Activated CD4-positive, alpha-beta T cell treated with anti-CD3 and anti-CD28 coated beads, Interleukin-2, amount 50 U/mL, for 24 hours (primary cell): ENCODE results near the gene TAL1.

Experiments
- DNase-seq, 2 donors: peaks; one replicate each; pipeline ENCODE4 v3.0.0-alpha.2; 2020; ENCODE audit warnings: low read depth in 1 of 2, low spot score in 1 of 2

TAL1 gene

DNA sequence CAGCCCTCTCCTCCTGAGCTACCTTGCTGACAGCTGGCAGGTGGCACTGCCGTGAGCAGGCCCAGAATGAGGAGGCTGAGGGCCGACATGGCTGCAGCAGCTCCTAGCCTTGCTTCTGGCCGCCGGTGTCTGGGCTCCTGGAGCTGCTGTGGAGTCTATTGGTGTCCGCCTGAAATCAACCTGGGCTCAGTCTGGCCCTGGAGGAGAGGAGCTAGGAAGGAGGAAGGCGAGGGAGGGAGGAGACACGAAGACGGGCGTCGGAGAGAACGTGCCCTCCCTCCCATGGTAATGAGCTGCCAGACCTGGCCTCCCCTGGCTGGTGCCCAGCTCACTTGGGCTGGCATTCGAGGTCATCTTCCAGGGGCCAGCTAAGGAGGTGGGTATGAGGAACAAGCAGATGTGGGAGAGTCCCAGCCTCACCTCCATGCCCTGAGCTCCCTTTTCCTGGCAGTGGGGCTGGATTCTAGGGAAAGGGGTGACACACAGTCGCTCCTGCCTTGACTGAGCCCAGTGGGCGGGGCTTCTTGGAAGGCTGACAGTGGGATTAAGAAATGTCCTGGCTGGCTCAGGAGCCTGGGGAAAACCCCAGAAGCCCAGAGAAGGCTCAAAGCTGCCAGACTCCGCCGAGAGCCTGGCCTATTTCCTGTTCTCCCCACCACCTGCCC lies 42.0 kb downstream of the TAL1 start, which contains the start of gene PDZK1IP1:
Gene PDZK1IP1 (minus strand): TSS at position 193 of the 665 bp plus-strand sequence. CDS start 104 bp downstream, at position 89.
- no peak for DNase-seq

GRCh38 chr1:47188791-47189785 lies 42.9 kb downstream of the TAL1 start:
- no peak for DNase-seq

DNA sequence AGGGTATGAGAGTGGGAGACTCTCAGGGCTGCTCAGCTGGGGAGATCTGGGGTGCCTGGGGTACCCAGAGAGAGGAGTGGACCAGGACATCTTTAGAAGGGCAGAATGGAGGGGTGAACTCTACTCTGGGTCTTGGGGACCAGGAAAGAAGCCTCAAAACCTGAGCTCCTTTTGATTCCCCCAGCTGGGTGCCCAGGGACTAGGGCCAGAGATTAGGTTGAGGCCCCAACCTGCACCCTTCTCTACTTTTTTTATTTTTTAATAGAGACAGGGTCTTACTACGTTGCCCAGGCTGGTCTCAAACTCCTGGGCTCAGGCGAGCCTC lies 44.1 kb downstream of the TAL1 start:
- DNase-seq: no peak

- DNase-seq: no peak
Observed at GRCh38 chr1:47187231-47187925, 44.6 kb downstream of the TAL1 start.

DNA sequence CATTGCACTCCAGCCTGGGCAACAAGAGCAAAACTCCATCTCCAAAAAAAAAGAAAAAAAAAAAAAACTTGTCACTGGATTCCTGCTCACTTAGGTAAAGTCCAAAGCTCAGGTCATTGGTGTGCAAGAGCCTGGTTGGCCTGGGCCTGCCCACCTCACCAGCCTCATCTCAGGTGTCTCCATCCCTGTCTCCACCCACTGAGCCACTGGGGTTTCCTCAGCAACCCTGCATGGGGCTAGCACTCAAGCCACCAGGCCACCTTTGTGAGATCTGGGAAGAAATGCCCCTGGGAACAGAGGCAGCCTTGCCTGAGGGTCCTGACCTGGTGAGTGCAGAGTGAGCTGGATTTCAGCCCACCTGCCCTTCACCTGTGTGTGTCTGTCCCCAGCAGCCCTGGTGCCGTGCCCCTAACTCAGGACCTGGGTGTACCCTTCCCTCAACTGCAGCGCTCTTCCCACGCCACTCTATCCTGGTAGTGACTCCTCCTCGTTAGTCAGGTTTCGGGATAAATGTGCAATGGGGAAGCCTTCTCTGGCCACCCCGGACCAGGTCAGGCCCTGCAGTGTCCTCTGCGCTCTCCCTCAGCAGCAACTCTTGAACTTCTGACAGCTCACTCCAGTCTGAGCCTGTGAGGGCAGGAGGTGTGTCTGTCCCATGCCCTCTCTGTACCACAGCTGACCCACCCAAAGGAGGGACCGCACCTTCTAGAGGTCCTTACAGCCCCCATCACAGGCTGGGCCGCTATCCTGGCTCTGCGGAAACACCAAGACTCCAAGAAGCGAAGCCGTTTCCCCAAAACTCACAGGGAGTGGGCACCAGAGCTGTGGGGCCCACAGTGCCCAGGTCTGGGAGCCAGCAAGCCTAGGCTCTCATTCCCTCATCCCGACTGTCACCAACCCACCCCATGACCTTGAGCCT lies 45.5 kb downstream of the TAL1 start:
- no peak for DNase-seq

DNA sequence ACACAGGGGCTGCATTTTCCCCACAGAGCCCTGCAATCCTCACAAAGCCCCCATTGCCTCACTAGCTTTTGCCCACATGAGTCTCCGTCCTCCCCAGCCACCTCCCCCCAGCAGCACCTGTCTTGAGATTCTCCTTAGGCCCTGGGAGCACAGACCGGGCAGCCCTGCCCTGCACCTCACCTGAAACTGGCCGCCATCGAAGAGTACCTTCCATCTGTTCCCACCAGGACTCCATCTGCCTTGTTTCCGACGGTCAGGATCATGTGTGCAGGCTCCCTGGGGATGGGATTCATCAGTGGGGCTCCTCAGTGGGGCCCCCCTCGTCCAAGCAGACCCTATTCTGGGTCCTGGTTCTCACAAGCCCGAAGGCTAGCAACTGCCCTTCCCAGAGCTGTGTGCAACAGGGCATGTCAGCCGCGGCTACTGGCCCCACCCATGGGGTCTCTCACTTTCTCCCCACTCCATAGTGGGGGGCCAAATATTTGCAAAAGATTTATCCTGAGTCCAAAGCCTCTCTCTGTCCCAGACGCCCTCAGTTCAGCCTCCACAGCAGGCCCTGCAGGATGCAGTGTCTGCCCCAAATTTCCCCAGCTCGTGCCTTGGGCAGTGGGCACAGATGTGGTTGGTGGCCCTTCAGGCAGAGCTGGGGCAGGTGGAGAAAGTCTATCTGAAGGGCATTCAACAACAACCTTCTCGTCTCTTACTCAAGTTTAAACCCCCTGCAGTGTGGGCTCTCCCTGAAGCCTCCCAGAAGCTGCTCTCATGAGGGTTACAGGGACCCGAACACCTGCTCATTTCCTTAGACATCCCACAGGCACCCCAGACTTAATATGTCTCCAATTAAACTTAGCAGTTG lies 47.0 kb downstream of the TAL1 start:
- DNase-seq: no peak

DNA sequence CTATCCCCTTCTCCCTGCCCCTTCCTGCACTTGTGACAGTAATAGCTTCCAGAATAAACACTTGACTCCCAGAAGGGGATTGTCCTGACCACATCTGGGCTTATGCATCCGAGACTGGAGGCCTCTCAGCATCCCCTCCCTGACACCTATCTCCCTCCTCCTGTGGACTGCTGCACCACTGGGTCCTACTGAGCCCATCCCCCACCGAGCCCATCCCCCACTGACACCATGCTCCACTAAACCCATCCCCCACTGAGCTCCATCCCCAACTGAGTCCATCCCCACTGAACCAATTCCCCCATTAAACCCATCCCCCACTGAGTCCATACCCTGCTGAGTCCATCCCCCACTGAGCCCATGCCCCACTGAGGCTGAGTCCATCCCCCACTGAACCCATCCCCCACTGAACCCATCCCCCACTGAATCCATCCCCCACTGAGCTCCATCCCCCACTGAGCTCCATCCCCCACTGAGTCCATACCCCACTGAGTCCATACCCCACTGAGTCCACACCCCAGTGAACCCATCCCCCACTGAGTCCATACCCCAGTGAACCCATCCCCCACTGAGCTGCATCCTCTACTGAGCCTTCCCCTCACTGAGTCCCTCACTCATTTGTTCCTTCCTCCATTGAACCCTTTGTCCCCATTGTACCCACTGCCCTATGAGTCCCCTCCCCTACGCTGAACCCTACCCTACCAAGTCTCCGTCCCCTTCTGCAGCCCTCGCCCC lies 47.8 kb downstream of the TAL1 start:
- no peak for DNase-seq

DNA sequence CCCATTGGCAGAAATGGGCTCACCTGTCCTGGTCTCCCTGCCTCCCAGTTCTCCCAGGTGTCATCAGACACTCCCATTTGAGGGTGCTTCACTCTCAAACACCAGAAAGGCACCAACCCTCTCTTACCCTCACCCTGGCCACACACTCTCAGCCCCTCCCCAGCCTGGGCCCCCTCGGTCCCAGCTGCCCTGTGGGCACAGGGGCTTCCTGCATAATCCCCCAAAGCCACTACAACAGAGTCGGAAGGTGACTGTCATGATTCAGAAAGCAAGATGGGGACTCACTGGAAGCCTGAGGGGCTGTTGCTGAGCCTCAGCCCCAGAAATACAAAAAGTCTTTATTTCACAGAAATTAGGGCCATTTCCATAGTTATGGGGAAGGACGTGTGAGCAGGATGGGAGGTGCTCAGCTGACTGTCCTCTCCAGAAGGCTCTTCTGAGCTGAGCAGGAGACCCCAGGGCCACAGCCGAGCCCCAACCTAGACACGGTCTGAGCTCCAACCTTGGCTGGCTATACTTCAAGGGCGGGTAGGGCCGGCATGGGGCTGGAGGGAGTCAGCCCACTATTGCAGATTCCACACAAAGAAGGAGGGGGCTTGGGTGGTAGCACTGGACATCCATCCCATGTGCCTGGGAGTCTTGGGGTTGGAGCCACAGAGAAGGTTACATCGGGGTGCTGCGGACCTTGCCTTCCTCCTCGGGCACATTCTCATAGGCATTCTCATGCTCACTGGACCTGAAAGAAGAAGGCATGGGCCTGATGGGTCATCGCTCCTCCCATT lies 48.5 kb downstream of the TAL1 start:
- no peak for DNase-seq

DNA sequence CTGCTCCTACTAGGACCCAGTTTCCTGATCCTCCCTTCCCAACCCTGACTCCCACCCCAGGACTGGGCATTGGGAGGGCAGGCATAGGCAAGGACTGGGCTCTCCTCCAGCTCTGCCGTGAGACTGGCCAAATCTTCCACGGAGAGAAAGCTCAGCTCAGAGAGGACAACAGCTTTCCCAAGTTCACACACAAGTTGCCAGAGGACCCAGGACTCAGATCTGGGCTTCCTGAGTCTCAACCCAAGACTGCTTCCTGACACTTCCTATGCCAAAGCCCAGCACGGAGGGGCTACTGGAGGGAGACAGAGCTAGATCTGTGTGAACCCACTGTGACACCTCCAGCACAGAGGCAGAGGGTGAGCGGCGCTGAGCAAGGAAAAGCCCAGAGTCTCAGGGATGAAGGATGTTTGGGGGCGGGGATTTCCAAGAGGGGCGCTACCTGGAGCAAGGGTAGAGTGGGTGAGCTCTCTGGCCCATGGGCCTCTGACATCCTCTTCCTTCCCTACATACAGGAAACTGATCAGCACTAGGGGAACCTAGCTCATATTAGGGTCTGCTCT lies 49.3 kb downstream of the TAL1 start:
- DNase-seq: no peak

DNA sequence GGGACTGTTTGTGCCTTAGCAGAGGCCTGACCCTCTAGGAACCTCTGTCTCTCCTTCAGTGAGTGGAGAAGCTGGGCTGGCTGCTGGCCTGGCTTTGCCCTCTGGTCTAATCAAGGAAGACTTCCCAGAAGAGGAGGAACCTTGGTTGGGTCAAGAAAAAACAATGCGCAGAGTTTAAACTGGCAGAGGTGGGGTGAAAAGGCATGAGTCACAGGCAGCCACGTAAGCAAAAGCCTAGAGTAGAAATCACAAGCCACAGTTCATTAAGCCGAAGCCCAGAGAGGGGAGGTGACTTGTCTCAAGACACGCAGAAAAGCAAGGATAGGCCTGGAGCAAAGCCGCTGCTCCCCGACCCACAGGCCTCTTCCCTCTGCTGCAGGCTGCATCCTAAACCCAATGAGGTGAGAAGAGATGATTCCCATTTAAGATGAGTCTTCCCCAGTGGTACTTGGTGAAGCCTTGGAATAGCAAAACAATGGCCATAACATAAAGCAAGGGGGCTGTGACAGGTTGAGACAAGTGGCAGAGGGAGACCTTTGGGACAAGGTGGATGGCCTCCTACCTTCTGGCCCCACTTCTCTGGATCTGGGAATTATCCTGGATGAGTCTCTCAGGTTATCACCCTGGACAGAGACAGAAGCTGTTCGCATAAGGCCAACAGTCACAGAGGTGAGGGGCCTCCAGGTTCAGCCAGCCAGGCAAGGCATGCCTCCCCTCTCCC lies 49.9 kb downstream of the TAL1 start:
- DNase-seq: no peak

DNA sequence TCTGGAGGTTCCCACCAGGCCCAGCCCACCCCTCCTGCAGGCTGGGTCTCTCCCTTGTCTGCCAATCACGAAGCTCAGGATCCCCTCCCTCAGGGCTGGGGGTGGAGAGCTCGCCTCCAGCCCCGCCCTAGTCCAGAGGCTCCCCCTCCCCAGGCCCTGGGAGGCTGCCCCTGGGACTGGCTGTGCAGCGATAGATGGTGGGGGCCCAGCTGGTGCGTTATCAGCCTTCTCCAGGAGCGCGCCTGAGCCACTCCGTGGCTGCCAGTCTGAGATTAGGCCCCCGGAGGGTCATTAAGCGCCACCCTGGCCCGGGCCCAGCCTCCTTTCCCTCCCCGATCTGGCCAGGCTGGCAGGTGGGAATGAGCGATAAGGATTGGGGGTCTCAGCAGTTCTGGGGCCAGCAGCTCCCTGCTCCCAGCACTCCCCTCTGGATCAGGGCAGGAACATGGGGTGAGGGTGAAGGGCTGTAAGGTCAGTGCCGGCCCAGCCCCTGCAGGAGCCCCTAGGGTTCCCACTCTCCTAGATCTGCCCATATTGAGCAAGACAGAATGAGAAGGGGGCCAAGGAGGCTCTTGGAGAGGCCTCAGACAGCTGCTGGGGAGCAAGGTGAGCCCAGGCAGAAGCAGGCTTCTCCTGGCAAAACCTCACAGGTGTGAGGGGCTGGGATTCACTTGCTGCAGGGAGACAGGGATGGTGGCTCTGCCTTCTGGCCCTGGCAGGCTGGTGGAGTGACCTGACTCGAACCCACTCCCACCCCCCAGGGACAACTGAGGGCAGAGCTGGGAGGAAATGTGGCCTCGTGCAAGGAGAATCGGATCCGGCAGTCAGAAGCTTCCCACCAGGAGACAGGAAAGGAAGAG lies 50.7 kb downstream of the TAL1 start:
- DNase-seq: no peak

DNA sequence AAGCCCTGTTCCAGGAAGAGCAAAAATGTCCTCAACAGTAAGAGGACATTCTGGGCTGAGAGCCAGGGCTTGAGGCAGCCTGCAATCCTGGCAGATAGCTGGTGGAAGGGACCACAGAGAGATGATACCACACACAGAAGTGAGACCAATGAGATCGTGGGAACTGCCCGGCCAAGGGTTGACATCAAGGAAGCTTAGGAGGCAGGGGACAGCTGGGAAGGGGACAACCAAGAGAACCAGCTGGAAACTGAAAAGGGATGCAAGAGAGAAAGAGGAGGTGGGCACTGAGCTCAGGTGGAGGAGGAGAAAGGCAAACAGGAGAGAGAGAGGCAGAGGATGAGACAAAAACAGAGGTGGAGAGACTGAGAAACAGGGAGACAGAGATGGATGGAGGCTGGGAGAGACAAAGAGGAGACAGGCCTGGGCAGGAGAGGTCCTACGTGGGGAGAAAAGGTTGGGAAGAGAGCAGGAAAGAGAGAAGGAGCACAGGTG lies 51.4 kb downstream of the TAL1 start:
- no peak for DNase-seq

GRCh38 chr1:47179988-47180563 lies 51.9 kb downstream of the TAL1 start:
- no peak for DNase-seq

DNA sequence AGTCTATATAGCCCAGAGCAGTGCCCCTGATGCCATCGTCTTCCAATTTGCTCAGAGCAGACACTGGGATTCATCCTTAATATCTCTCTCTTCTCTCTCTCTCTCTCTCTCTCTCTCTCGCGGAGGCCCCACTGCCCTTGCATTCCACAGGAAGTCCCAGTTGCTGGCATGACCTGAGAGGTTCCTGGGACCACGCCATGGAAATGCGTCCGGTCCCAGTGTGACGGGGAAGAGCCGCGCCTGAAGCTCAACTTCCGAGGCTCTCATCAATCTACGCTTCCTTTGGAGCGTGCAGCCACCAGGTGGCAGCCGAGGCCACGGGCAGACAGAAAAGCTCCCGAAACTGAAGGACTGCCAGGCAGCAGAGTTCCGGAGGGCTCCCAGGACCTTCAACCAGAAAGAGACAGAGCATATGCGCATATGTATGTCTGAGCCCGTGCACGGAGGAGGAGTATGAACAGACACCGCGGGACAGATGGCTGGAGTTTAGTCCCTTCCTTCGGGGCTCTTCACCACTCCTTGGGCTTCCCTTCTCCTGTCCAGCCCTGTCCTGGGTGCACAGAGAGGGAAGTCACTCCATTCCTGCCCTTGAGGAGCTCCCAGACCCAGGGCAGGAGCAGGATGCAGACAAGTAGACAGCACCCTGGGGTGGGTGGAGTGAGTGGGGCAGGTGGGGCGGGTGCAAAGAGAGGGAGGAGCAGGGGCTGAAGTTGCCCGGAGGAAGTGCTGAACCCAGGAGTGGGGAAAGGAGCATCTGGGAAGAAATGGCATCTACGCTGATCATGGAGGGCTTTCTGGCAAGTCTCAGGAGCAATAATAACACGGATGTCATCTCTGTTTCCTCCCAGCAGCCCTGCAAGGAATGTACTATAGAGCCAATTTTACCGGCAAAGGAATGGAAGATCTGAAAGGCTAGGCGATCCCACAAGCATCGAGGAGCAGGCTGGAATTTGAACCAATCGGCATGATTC lies 52.7 kb downstream of the TAL1 start:
- DNase-seq: peak; percentile 60 to 69

DNA sequence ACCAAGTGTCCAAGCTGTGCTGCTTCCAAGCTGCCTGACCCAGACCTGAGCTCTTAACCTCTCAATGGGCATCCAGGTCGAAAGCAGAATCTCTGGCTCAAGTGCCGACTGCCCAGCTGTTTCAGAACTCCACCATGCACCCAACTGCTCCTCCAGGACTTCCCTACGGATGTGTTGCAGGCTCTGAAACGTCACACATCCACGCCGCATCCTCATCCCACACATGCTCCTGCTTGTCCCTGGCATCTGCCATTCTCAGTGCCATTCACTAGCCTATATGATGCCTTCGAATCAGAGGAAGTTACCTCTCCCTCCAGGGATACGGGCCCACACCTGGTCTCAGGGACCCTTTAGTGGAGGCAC lies 53.4 kb downstream of the TAL1 start:
- no peak for DNase-seq
